OCI-M2 (cell line): ENCODE measurements around the gene SMIM43.
"Not testable (repeated sequence)": the region's sequence is repeated elsewhere in the genome, so short reads cannot be mapped to it uniquely, and the experiment has no call there.

Source experiments
- DNase-seq: peaks from one replicate; lab custom pipeline; 2025; ENCODE audit not compliant: unreplicated experiment; lab: John Stamatoyannopoulos, UW

The SMIM43 gene

GRCh38 chr4:121737846-121738554, 27.0 kb downstream of the SMIM43 start:
- no peak for DNase-seq

DNA sequence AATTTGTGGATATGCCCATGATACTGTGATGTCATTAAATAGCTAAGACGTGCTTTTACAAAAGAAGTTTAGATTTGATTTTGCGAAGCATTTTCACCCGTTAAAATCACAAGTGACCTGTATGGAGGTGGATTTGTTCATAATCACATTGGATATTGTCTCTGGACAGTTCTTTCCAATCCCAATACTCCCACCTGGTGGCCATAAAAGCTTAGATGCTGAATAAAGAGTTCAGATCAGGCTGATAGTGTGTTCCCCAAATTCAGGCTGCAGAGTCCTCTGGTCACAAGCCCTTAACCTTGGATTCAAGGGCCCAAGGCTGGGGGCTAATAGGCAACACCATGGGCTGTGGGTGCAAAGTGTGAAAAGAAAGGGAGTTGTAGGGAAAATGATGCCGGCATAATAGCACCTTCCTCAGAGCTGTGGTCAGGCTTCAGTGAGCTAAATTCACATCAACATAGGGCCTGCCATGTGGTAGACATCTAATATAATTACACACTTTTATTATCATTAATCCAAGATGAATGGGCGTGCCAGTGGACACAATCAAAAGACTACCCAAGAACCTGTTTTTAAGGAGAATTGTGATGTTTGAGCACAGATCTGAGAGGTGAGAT, 28.1 kb downstream of the SMIM43 start:
- DNase-seq, result no peak

GRCh38 chr4:121734571-121734970, 30.4 kb downstream of the SMIM43 start:
- DNase-seq, result no peak

DNA sequence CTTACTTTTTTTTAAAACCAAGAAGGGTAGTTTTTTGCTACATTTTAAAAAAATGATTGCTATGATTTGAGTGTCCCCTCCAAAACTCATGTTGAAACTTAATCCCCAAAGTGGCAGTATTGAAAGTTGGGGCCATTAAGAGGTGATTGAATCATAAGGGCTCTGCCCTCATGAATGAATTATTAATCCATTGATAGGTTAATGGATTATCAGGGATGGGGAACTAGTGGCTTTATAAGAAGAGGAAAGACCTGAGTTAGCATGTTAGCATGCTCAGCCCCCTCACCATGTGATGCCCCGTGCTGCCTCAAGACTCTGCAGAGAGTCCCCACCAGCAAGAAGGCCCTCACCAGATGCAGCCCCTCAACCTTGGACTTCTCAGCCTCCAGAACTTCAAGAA, 31.0 kb downstream of the SMIM43 start:
- DNase-seq, result no peak

DNA sequence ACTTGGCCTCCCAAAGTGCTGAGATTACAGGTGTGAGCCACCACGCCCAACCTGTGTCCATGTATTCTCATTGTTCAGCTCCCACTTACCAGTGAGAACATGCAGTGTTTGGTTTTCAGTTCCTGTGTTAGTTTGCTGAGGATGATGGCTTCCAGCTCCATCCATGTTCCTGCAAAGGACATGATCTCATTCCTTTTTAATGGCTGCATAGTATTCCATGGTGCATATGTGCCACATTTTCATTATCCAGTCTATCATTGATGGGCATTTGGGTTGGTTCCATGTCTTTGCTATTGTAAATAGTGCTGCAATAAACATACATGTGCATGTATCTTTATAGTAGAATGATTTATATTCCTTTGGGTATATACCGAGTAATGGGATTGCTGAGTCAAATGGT, 35.2 kb downstream of the SMIM43 start:
- DNase-seq, result not testable (repeated sequence)

DNA sequence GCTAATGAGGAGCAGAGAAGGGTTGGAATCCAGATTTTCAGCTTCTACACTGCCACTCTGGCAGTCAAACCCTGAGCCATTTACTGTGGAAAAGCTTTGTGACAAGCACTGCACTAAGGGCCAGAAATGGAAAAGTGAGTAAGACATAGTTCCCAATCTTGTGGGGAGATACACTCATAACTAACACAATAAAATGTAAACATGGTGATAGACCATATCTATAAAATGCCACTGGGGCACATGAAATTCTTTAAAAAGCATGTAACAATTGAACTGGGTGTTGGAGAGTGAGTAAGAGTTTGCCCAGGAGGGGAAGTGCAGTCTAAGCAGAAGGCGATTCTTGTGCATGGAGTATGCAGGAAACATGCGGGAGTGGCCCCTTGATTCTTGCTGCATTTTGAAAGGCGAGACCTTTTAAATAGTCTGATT, 36.2 kb downstream of the SMIM43 start:
- DNase-seq, result no peak

- no peak for DNase-seq
Observed at GRCh38 chr4:121728066-121728465, 36.9 kb downstream of the SMIM43 start.

DNA sequence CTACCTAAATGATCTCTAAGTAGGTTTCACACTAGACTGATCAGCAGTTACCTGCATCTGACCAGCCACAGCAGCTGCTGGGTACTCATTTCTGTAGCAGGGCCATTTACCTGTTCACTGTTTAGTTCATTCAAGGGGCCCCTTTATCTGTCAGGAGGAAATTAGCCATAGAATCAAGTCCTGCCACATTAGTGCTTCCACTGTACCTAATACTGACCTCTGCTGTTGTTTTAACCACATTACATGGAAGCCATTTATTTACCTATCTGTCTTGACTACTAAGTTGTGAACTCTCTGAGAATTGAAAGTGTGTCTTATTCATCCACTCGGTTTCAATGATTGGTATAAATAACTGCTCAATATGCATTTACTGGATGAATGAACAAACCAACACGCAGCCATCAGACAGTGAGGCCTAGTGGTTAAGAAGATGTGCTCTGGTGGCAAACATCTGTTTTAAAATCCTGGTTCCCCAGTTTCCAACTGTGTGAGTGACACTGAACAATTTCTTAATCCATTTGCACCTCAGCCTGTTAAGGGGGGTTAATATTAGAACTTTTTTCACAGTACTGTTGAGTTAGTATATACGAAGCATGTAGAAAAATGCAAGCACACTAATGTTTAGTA, 38.2 kb downstream of the SMIM43 start:
- DNase-seq, result no peak

DNA sequence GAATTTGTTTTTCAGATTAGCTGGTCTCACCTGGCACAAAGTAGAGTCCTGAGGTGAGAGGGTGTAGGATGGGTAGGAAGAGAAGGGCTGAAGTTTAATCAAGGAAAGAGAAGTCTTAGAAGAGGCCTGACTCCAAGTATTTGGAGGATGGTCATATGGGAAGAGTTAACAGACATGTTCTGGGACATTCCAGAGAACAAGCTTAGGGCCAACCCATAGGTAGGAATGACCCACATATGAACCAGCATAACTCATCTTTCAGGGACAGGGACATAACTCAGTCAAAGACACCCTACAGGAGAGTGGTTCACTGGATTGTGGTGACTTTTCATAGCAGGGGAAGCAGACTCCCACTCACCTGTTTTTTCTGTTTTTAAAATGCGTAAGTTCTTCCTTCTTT, 40.3 kb downstream of the SMIM43 start:
- no peak for DNase-seq

GRCh38 chr4:121721700-121722099, 43.3 kb downstream of the SMIM43 start:
- DNase-seq, result no peak

DNA sequence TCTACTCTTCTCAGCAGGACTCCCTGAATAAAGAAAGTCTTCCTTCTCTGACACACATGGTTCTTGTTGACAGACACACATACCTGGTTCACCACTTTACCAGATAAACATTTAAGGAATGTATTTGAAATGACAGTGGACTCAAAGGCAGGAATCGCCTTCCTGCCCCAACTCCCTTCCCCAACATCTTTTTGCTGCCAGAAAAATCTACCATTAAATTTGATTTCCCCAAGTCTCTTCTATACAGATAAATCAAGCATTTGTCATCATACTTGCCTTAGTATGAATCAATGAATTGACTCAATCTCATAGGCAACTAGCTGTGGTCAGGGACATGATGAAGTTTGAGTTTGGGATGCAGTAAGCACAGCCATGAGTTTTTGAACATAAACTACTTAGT, 44.9 kb downstream of the SMIM43 start:
- no peak for DNase-seq

DNA sequence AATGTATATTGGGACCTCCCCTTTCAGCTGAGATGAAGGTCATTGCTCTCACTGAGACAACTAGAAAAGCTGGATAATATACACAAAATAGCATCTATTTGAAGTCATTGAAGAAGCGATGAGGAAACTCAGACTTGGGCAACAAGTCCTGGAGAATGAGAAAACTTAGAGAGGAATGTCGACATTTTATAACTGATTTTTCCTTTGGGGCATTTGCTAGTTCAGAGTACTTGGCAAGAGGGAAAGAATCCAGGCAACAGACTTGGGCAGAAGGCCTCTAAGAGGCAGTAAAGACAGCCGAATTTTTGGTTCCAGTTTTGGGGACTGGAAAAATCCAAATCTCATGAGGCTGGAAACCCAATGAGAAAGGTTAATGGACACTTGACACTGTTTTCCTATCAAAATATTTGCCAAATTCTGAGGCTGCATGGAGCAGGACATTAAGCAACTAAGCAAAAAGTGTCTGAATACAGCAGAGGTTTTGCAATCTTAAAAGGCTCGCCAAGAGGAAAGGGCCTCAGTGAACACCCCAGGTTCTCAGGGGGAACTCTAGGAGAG, 47.2 kb downstream of the SMIM43 start:
- DNase-seq, result no peak

GRCh38 chr4:121714548-121714947, 50.4 kb downstream of the SMIM43 start:
- no peak for DNase-seq

- DNase-seq, result no peak
Observed at GRCh38 chr4:121712783-121713182, 52.2 kb downstream of the SMIM43 start.

- DNase-seq, result no peak
Observed at GRCh38 chr4:121712001-121712651, 52.8 kb downstream of the SMIM43 start.

DNA sequence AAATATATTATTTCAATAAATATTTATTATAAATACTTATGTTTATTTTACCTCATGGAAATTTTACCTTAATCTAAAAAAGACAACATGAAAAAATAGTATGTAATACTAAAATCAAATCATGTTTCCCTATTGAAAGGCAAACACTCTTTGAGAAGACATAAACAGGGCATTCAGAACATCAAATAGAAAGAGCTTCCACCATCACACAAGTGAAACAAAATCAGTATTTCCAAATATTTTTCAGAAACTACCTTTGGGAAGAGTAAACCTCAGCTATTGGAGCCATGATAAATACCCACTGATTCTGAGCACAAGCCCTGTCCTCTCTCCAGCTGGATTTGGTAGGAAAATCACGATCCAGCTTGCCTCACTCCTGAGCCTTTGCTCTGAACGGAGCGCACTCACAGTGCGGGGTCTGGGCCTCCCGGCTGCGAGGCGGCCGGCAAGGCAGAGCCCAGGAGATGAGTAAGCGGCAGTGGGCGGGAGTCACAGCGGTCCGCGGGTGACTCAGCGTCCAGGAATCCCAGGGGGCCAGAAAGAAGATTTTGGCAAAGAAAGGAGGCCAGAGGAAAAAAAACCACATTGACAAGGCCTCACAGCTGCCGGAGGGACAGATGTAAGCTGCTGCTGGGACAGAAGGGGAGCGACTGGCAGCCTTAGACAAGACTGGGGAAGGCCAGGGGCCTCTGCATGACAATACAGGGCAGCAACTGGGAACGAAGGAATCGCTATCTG, 53.5 kb downstream of the SMIM43 start:
- no peak for DNase-seq

DNA sequence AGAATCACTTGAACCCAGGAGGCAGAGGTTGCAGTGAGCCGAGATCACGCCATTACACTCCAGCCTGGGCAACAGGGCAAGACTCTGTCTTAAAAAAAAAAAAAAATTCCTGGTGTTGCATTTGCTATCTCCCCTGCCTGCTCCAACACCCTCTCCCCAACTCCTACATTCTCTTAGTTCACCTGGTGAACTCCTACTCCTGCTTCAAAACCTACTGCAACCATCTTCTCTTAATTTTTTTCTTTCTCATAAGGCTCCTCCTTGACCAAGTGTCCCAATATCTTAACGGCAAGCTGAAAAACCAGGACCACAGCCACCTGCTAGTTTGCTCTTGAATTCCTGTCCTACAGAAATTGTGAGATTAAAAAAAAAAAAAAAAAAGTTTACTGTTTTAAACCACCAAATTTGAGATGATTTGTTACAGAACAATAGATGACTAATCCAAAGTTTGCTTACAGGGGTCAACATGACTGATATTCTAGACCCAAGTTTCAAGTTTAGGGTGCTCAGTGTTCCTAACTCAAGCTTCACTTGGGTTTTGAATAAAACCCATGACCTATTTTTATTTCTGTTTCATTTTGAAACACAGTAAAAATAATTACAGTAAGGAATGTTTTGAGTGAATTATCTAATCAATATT, 55.1 kb downstream of the SMIM43 start:
- no peak for DNase-seq
